IMR-90 (cell line): ENCODE measurements around the gene AHCTF1. TPM values are rescaled to one million over a fixed set of nuclear protein-coding genes. Genes with fewer than 3 reads are reported as not detected.

Experiments used
- ATAC-seq: fragments of 200-7000 bp; cut with Tn5 transposase; 2 replicates; pipeline ENCODE4 v1.9.1; 2020; ENCODE audit warnings: low read depth, mild to moderate bottlenecking, moderate library complexity
- BruUV-seq: library from RNA; stranded (reverse); fragments of 400-500 nt; replicated peaks from 2 replicates; lab custom pipeline; 2021; lab: Mats Ljungman, UMichigan
- CTCF ChIA-PET: fragments of 300-600 bp; formaldehyde crosslinking; extraction: SDS; loops from one replicate; lab custom pipeline; 2021; ENCODE audit warnings: antibody characterized with exemption; lab: Yijun Ruan, JAX
- POLR2A ChIA-PET: fragments of 300-600 bp; sonication (Branson Sonifier 250); formaldehyde crosslinking; loops from one replicate; lab custom pipeline; 2022; ENCODE audit warnings: antibody characterized with exemption; ENCODE audit not compliant: unreplicated experiment; lab: Charles Lee
- DNase-seq: peaks from one replicate; pipeline ENCODE4 v3.0.0; 2013
- H2AFZ ChIP-seq: replicated peaks from 2 replicates; pipeline ENCODE3; 2013; ENCODE audit warnings: low read length, mild to moderate bottlenecking; ENCODE audit not compliant: poor library complexity
- H2AK5ac ChIP-seq: 2 replicates; pipeline ENCODE4 v1.6.1; 2013; ENCODE audit warnings: low read depth, low read length, inconsistent platforms
- H2AK9ac ChIP-seq: replicated peaks from 2 replicates; pipeline ENCODE3; 2013; ENCODE audit warnings: mild to moderate bottlenecking, low read depth, low read length, moderate library complexity; ENCODE audit not compliant: poor library complexity
- H2BK120ac ChIP-seq: 2 replicates; pipeline ENCODE4 v1.6.1; 2013; ENCODE audit warnings: low read depth, low read length, inconsistent platforms
- H2BK15ac ChIP-seq: 3 replicates; pipeline ENCODE4 v1.6.1; 2013; ENCODE audit warnings: low read depth, low read length, inconsistent platforms
- H2BK20ac ChIP-seq: 2 replicates; pipeline ENCODE4 v1.6.1; 2013; ENCODE audit warnings: low read depth, mild to moderate bottlenecking, inconsistent platforms, low read length, moderate library complexity
- H2BK5ac ChIP-seq: 2 replicates; pipeline ENCODE4 v1.6.1; 2013; ENCODE audit warnings: mild to moderate bottlenecking, low read depth, low read length, inconsistent platforms; ENCODE audit not compliant: poor library complexity, severe bottlenecking
- H3K14ac ChIP-seq: replicated peaks from 2 replicates; pipeline ENCODE4 v1.6.1; 2013; ENCODE audit warnings: low read depth, low read length, inconsistent platforms
- H3K18ac ChIP-seq: 2 replicates; pipeline ENCODE4 v1.6.1; 2013; ENCODE audit warnings: low read depth, low read length, control low read depth
- H3K23ac ChIP-seq: 2 replicates; pipeline ENCODE4 v1.6.1; 2013; ENCODE audit warnings: low read depth, low read length, inconsistent platforms
- H3K27ac ChIP-seq: 2 replicates; pipeline ENCODE4 v1.5.1; 2013; ENCODE audit warnings: mild to moderate bottlenecking, control low read depth, low read length; ENCODE audit not compliant: insufficient read depth
- H3K27me3 ChIP-seq: 2 replicates; pipeline ENCODE4 v1.6.1; 2013; ENCODE audit warnings: low read length; ENCODE audit not compliant: control insufficient read depth, insufficient read depth
- H3K36me3 ChIP-seq: 2 replicates; pipeline ENCODE4 v1.6.1; 2013; ENCODE audit warnings: low read length, mixed read lengths; ENCODE audit not compliant: control insufficient read depth, insufficient read depth
- H3K4ac ChIP-seq: 2 replicates; pipeline ENCODE4 v1.6.1; 2013; ENCODE audit warnings: low read depth, low read length, inconsistent platforms
- H3K4me1 ChIP-seq: 2 replicates; pipeline ENCODE4 v1.6.1; 2013; ENCODE audit warnings: low read length, mixed read lengths; ENCODE audit not compliant: control insufficient read depth, insufficient read depth
- H3K4me2 ChIP-seq: 2 replicates; pipeline ENCODE4 v1.6.1; 2013; ENCODE audit warnings: low read depth, mild to moderate bottlenecking, control low read depth, low read length, moderate library complexity
- H3K4me3 ChIP-seq: 2 replicates; pipeline ENCODE4 v1.5.1; 2013; ENCODE audit warnings: low read depth, mild to moderate bottlenecking, control low read depth, low read length, moderate library complexity; ENCODE audit not compliant: insufficient read depth
- H3K56ac ChIP-seq: 2 replicates; pipeline ENCODE4 v1.6.1; 2013; ENCODE audit warnings: low read length, inconsistent platforms; ENCODE audit not compliant: insufficient read depth; ENCODE audit errors: extremely low read depth
- H3K79me1 ChIP-seq, 2 experiments: 2 replicates each; pipeline ENCODE4 v1.6.1; 2013; ENCODE audit warnings: low read length in 2 of 2, inconsistent platforms in 1 of 2, low read depth in 1 of 2
- H3K9ac ChIP-seq: 2 replicates; pipeline ENCODE4 v1.6.1; 2013; ENCODE audit warnings: low read depth, low read length, control low read depth
- H3K9me1 ChIP-seq: 2 replicates; pipeline ENCODE4 v1.6.1; 2013; ENCODE audit warnings: low read length, inconsistent platforms; ENCODE audit not compliant: insufficient read depth
- H3K9me3 ChIP-seq: 2 replicates; pipeline ENCODE4 v1.6.1; 2013; ENCODE audit warnings: low read length; ENCODE audit not compliant: control insufficient read depth, insufficient read depth
- H4K20me1 ChIP-seq: 2 replicates; pipeline ENCODE4 v1.6.1; 2013; ENCODE audit warnings: low read length, inconsistent platforms; ENCODE audit not compliant: insufficient read depth
- H4K5ac ChIP-seq: 2 replicates; pipeline ENCODE4 v1.6.1; 2013; ENCODE audit warnings: mild to moderate bottlenecking, low read depth, low read length, control low read depth
- H4K8ac ChIP-seq, 2 experiments: 2 replicates each; pipeline ENCODE4 v1.6.1; 2013; ENCODE audit warnings: low read depth in 2 of 2, low read length in 2 of 2, control low read depth in 1 of 2, inconsistent platforms in 1 of 2
- H4K91ac ChIP-seq: 2 replicates; pipeline ENCODE4 v1.6.1; 2013; ENCODE audit warnings: low read depth, low read length, inconsistent platforms; ENCODE audit not compliant: insufficient read depth
- BHLHE40 ChIP-seq: fragments of 150-350 bp; IDR thresholded peaks from 2 replicates; pipeline ENCODE4 v1.6.1; 2016; ENCODE audit warnings: mild to moderate bottlenecking, low read depth, low read length
- WGBS, 2 experiments: methylation state at CpG; one replicate each; pipeline versions ENCODE4 v1.1.5 to v1.1.7; 2013; ENCODE audit warnings: missing lambda C conversion rate in 2 of 2; ENCODE audit not compliant: insufficient read length in 1 of 2; ENCODE audit errors: extremely low coverage in 2 of 2; 5-methylcytosine and 5-hydroxymethylcytosine counted together
- dilution Hi-C: fragments of 300-500 bp; cut with HindIII; formaldehyde crosslinking; loops from one replicate; pipeline ENCODE4 v1.14.3; 2018; ENCODE audit warnings: low sequenced_read_pairs; ENCODE audit not compliant: unreplicated experiment
- in situ Hi-C: fragments of 300-500 bp; cut with MboI; formaldehyde crosslinking; loops from 3 replicates; pipeline ENCODE4 v1.14.3; 2019; ENCODE audit warnings: low sequenced_read_pairs, inconsistent platforms, mixed read lengths
- intact Hi-C: fragments of 100-400 bp; cut with micrococcal nuclease; formaldehyde crosslinking; loops from 2 replicates; pipeline ENCODE4 v1.10.0; 2022
- polyA plus RNA-seq, 3 experiments: library from polyadenylated mRNA; depleted of rRNA; stranded (reverse); fragments of >200 nt; gene quantifications; 2 replicates each; pipeline ENCODE4 v1.2.3, GENCODE V29; 2012; ENCODE audit warnings: low replicate concordance in 1 of 3
- total RNA-seq: library from RNA; depleted of rRNA; stranded (reverse); fragments of >200 nt; gene quantifications from 2 replicates; pipeline ENCODE4 v1.2.3, GENCODE V29; 2012

Gene AHCTF1
- total and polyA plus RNA-seq, 2 of the 4 experiments (the other 2 are of a cell fraction), result 8.9 to 29.0 TPM

DNA sequence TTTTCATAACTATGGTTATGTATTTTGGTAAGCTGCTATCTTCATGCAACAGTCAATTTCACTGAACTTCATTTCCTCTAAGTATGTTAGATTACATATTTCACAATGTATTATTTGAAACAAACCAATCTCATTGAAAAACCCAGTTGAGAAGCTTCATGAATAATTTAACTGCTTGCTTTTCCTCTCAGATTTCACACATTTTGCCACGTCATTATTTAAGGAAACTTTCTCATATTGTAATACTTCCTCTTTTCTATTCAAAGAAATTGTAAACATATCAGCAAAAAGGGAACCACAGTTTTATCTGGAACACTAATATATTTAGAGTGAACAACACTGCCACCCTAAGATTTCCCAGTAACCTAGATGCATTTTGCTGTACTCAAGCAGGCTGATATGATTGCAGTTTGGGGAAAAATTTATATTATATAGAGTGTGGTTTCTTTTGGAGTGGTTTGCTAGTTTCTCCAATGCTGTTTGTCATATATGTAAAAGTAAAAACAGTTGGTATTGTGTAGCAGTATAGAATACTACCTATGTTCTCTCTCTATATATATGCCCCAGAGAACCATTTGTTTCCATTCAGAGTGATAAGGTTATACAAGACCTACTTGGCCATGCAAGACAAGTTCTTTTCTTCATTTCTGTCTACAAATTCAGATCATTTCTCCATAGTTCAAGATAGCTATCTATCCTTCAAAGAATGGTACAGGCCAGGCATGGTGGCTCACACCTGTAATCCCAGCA is 28.4 kb upstream of the AHCTF1 start:
- H3K4me3 ChIP-seq, result no peak overlapping the region
- no peak overlapping the region for H2AK5ac ChIP-seq
- ChIA-PET POLR2A (no interaction called here), CTCF (interaction anchor here (0.8 to 0.9 kb wide), 2 partner anchors 10 to 16 kb away, joined by 3 to 6 read pairs; no protein-coding TSS in a partner anchor)
- whole genome bisulfite sequencing, 2 experiments, result no CpG with 5 or more reads among the region's 1 CpG
- H2AK9ac ChIP-seq, result no peak overlapping the region
- H2AFZ ChIP-seq, result no peak overlapping the region
- H3K18ac ChIP-seq, result no peak overlapping the region
- dilution Hi-C loops (no loop called here), in situ Hi-C loops (no loop called here), intact Hi-C loops (no loop called here)
- H2BK120ac ChIP-seq, result no peak overlapping the region
- BruUV-seq, result no TSS peak
- H3K9me3 ChIP-seq, result peaks cover 3% of the 10 kb centered on the region; the same call in 1 of the 2 replicates
- no peak overlapping the region for H4K91ac ChIP-seq
- no peak overlapping the region for H2BK20ac ChIP-seq
- H3K23ac ChIP-seq, result no peak overlapping the region
- no peaks in the 10 kb centered on the region for H3K79me1 ChIP-seq
- no peak overlapping the region for H3K27ac ChIP-seq
- no peak for ATAC-seq
- H3K4ac ChIP-seq, result no peak overlapping the region
- DNase-seq, result no peak
- H3K4me2 ChIP-seq, result no peak overlapping the region
- H3K4me1 ChIP-seq, result no peaks in the 10 kb centered on the region
- no peak overlapping the region for H3K56ac ChIP-seq
- H3K27me3 ChIP-seq, result no peaks in the 10 kb centered on the region
- no peaks in the 10 kb centered on the region for H3K9me1 ChIP-seq
- no peak overlapping the region for H2BK15ac ChIP-seq
- H3K14ac ChIP-seq, result no peak overlapping the region
- H3K36me3 ChIP-seq, result no peaks in the 10 kb centered on the region
- no peak for TF ChIP-seq BHLHE40
- no peaks in the 10 kb centered on the region for H4K20me1 ChIP-seq
- no peak overlapping the region for H4K8ac ChIP-seq
- no peak overlapping the region for H2BK5ac ChIP-seq
- H4K5ac ChIP-seq, result no peak overlapping the region
- no peak overlapping the region for H3K9ac ChIP-seq
